IPS-15b (cell line): ENCODE measurements around the gene MID2.

Source experiments
- H3K27me3 ChIP-seq: one replicate; pipeline ENCODE4 v1.6.1; 2013; ENCODE audit warnings: low read length; ENCODE audit not compliant: control insufficient read depth, insufficient read depth
- H3K36me3 ChIP-seq: one replicate; pipeline ENCODE4 v1.6.1; 2013; ENCODE audit warnings: low read length; ENCODE audit not compliant: control insufficient read depth, insufficient read depth
- H3K4me1 ChIP-seq: one replicate; pipeline ENCODE4 v1.6.1; 2013; ENCODE audit warnings: mild to moderate bottlenecking, low read length; ENCODE audit not compliant: control insufficient read depth, insufficient read depth
- H3K4me3 ChIP-seq: one replicate; pipeline ENCODE4 v1.5.1; 2013; ENCODE audit warnings: low read depth, low read length
- H3K9ac ChIP-seq: one replicate; pipeline ENCODE4 v1.6.1; 2013; ENCODE audit warnings: low read depth, mild to moderate bottlenecking, low read length
- H3K9me3 ChIP-seq: one replicate; pipeline ENCODE4 v1.6.1; 2013; ENCODE audit warnings: mild to moderate bottlenecking, low read length; ENCODE audit not compliant: control insufficient read depth, insufficient read depth

Gene MID2

GRCh38 chrX:107826238-107827029 is 768 bp downstream of the MID2 start:
- no peaks in the 10 kb centered on the region for H3K9me3 ChIP-seq
- peaks cover 54% of the 10 kb centered on the region for H3K27me3 ChIP-seq
- H3K4me3 ChIP-seq: peak overlapping the region; percentile 59
- no peak overlapping the region for H3K9ac ChIP-seq
- H3K36me3 ChIP-seq: no peaks in the 10 kb centered on the region
- no peaks in the 10 kb centered on the region for H3K4me1 ChIP-seq

GRCh38 chrX:107827030-107827831 is 1.6 kb downstream of the MID2 start:
- H3K36me3 ChIP-seq: no peaks in the 10 kb centered on the region
- H3K27me3 ChIP-seq: peaks cover 54% of the 10 kb centered on the region
- H3K9ac ChIP-seq: no peak overlapping the region
- H3K9me3 ChIP-seq: no peaks in the 10 kb centered on the region
- no peaks in the 10 kb centered on the region for H3K4me1 ChIP-seq
- peak overlapping the region; percentile 14 for H3K4me3 ChIP-seq

- H3K4me1 ChIP-seq: no peaks in the 10 kb centered on the region
- H3K36me3 ChIP-seq: no peaks in the 10 kb centered on the region
- no peak overlapping the region for H3K9ac ChIP-seq
- peaks cover 54% of the 10 kb centered on the region for H3K27me3 ChIP-seq
- H3K9me3 ChIP-seq: no peaks in the 10 kb centered on the region
- no peak overlapping the region for H3K4me3 ChIP-seq
Observed at GRCh38 chrX:107827852-107828251, 2.2 kb downstream of the MID2 start.

- H3K9ac ChIP-seq: no peak overlapping the region
Observed at GRCh38 chrX:107829878-107830277, 4.2 kb downstream of the MID2 start.

GRCh38 chrX:107831071-107831730 is 5.5 kb downstream of the MID2 start:
- peaks cover 35% of the 10 kb centered on the region for H3K27me3 ChIP-seq
- H3K9ac ChIP-seq: no peak overlapping the region
- no peaks in the 10 kb centered on the region for H3K9me3 ChIP-seq
- no peaks in the 10 kb centered on the region for H3K36me3 ChIP-seq
- H3K4me3 ChIP-seq: no peak overlapping the region
- H3K4me1 ChIP-seq: no peaks in the 10 kb centered on the region

More at GRCh38 chrX:107829878-107830277, 4.2 kb downstream of the MID2 start:
- Histone ChIP-seq H3K9me3 (no peaks in the 10 kb centered on the region), H3K27me3 (peaks cover 41% of the 10 kb centered on the region), H3K4me3 (no peak overlapping the region), H3K36me3 (no peaks in the 10 kb centered on the region), H3K4me1 (no peaks in the 10 kb centered on the region)

GRCh38 chrX:107834275-107835201 is 8.9 kb downstream of the MID2 start:
- Histone ChIP-seq H3K9ac (no peak overlapping the region), H3K4me3 (no peak overlapping the region), H3K4me1 (no peaks in the 10 kb centered on the region), H3K27me3 (peaks cover 6% of the 10 kb centered on the region), H3K9me3 (no peaks in the 10 kb centered on the region), H3K36me3 (no peaks in the 10 kb centered on the region)

GRCh38 chrX:107836958-107837357 is 11.3 kb downstream of the MID2 start:
- no peaks in the 10 kb centered on the region for H3K27me3 ChIP-seq
- no peak overlapping the region for H3K9ac ChIP-seq
- H3K36me3 ChIP-seq: no peaks in the 10 kb centered on the region
- H3K4me3 ChIP-seq: no peak overlapping the region
- no peaks in the 10 kb centered on the region for H3K4me1 ChIP-seq
- no peaks in the 10 kb centered on the region for H3K9me3 ChIP-seq

- no peak overlapping the region for H3K9ac ChIP-seq
- H3K4me3 ChIP-seq: no peak overlapping the region
- H3K9me3 ChIP-seq: no peaks in the 10 kb centered on the region
- H3K36me3 ChIP-seq: no peaks in the 10 kb centered on the region
- H3K27me3 ChIP-seq: no peaks in the 10 kb centered on the region
- H3K4me1 ChIP-seq: no peaks in the 10 kb centered on the region
Observed at GRCh38 chrX:107840971-107841370, 15.3 kb downstream of the MID2 start.

- Histone ChIP-seq H3K9ac (no peak overlapping the region), H3K4me1 (no peaks in the 10 kb centered on the region), H3K9me3 (no peaks in the 10 kb centered on the region), H3K4me3 (no peak overlapping the region), H3K27me3 (no peaks in the 10 kb centered on the region), H3K36me3 (no peaks in the 10 kb centered on the region)
Observed at GRCh38 chrX:107842715-107843400, 17.2 kb downstream of the MID2 start.

- no peaks in the 10 kb centered on the region for H3K4me1 ChIP-seq
- no peaks in the 10 kb centered on the region for H3K36me3 ChIP-seq
- no peak overlapping the region for H3K4me3 ChIP-seq
- H3K27me3 ChIP-seq: no peaks in the 10 kb centered on the region
- H3K9me3 ChIP-seq: no peaks in the 10 kb centered on the region
- no peak overlapping the region for H3K9ac ChIP-seq
Observed at GRCh38 chrX:107845625-107846024, 20.0 kb downstream of the MID2 start.
